GM12873 (cell line): Measurements from ENCODE around the gene ZNF224.

Experiments
- TF ChIP-seq, protein P1 (sequence below): IDR thresholded peaks from 2 replicates; pipeline ENCODE4 v1.5.1; 2012; ENCODE audit warnings: low read depth, mild to moderate bottlenecking, moderate library complexity, low read length, control low read depth; ENCODE audit not compliant: insufficient read depth; ENCODE audit errors: missing control alignments

ZNF224 gene

DNA sequence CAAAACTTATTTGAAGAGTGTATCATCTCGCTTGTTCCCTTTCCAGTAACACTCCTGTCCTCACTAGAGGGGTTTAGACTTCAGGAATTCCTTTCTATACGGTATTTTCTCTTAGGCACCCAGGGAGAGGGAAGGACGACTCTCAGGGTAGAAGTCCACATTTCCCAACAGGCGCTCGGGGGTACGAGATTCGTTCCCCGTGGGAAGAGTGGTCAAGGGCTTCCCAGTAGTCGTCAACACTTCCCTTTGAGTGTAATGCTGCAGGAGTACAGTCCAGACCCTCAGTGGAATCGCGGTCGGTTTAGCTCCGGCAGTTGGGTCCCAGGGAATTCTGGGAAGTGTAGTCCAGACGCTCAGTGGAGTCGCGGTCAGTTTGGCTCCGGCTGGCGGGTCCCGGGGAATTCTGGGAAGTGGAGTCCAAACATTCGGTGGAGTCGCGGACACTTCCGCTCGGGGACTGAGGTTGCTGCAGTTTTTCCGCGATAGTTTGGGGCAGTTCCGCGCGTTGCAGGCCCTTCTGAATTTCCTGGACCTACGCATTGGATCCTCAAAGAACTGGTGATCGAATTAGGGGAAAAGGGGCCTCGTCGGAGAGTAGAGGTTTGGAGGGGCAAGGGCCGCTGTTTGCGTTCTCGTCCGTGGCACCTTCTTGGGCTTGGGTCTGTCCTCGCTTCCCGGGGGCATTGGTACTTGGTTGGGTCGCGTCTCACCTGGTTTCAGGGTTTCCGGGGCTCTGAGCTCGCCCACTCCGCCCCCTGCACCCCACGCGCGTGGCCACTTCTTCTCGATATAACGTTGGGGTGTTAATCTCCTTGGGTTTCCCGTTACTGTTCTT lies at the start of gene ZNF224:
Gene ZNF224 (plus strand): TSS at position 431 of the 835 bp plus-strand sequence. CDS start 3,513 bp downstream, outside the sequence.
- TF ChIP-seq, protein P1, sequence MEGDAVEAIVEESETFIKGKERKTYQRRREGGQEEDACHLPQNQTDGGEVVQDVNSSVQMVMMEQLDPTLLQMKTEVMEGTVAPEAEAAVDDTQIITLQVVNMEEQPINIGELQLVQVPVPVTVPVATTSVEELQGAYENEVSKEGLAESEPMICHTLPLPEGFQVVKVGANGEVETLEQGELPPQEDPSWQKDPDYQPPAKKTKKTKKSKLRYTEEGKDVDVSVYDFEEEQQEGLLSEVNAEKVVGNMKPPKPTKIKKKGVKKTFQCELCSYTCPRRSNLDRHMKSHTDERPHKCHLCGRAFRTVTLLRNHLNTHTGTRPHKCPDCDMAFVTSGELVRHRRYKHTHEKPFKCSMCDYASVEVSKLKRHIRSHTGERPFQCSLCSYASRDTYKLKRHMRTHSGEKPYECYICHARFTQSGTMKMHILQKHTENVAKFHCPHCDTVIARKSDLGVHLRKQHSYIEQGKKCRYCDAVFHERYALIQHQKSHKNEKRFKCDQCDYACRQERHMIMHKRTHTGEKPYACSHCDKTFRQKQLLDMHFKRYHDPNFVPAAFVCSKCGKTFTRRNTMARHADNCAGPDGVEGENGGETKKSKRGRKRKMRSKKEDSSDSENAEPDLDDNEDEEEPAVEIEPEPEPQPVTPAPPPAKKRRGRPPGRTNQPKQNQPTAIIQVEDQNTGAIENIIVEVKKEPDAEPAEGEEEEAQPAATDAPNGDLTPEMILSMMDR = no peak

DNA sequence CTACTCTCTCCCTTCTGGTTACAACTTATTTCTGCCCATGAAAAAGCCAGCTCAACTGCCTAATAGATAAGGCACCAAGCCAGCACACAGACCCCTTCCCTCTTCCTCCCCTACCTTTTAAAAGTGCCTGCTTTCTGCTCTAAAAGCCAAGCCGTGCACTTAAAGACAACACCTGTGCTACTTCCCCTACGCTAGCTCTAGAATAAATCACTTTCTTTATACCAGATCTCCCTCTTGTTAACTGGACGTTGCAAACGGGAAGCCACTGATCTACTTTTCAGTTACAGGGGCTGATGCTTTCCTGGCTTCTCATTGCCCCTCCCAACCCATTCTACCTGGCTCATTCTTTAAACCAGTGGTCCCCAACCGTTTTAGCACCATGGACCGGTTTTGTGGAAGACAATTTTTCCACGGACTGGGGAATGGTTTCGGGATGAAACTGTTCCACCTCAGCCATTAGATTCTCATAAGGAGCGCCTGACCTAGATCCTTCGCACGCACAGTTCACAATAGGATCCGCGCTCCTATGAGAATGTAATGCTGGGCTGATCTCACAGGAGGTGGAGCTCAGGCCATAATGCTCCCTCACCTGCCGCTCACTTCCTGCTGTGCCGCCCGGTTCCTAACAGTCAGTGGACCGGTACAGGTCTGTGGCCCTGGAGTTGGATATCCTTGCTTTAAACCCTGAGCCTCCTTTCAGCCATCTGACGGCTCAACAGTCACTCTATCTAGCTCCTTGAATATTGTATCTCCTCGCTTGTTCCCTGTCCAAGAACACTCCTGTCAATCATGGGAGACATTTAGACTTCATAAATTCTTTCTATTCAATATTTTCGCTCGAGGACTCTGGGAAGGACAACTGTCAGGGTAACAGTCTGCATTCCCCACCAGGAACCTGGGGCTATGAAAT lies 43.2 kb upstream of the ZNF224 start:
- TF ChIP-seq, protein P1 = no peak

DNA sequence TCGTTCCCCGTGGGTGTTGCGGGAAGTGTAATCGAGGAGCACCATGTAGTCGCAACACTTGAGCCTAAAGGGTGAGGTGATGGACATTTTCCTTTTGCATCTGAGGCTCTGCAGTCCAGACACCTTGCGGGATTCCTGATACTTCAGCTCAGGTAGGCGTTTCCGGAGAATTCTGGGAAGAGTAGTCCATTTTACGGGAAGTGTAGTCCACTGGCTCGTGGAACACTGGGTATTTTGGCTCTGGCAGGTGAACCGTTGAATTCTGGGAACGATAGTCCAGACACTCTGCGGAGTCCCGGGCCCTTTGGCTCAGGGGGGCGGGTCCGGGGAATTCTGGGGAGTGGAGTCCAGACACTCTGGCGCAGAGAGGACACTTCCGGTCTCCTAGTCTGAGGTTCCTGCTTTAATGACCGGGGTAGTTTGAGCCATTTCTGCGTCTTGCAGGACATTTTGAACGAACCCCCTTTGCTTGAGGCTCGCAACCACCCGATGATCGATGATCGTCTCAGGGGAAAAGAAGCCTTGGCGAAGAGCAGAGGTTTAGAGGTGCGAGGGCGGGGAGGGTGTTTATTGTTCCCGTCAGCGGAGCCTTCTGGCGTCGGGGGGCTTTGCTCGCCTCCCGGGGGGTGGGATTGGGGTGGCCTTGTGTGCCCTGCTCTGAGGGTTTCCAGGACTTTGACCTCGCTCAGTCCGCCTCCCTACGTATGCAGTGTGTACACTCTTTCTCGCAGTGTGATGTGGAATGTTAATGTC lies 42.3 kb upstream of the ZNF224 start, which contains the start of gene ZNF223:
Gene ZNF223 (plus strand): TSS at position 387 of the 753 bp plus-strand sequence. CDS start 3,141 bp downstream, outside the sequence.
- TF ChIP-seq, protein P1 = no peak

- TF ChIP-seq, protein P1 = peak; percentile 4
Measured at GRCh38 chr19:44055870-44056269, 38.3 kb upstream of the ZNF224 start.

DNA sequence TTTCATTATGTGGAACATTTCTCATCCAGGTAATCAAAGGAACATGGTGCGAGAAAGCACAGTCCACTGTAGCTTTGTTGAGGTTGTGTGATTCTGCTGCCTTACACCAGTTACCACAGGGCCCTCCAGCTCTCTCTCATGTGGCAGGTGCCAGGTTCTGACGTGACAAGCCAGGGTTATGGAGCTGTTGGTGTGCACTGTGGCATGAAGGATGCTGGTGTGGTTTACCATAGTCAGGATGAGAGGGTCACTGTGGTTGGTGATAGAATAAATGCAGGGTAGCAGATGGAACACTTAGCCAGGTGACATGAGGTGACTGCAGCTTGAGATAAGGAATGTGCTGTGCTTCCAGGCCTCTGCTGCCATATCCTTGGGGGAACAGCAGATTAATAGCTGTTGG lies 34.9 kb upstream of the ZNF224 start:
- TF ChIP-seq, protein P1 = no peak

- TF ChIP-seq, protein P1 = no peak
Measured at GRCh38 chr19:44061038-44061437, 33.1 kb upstream of the ZNF224 start.
